Suprapubic skin (tissue), 4 donors: ENCODE results near the gene ZFAND3. TPM values are rescaled to one million over a fixed set of nuclear protein-coding genes. Genes with fewer than 3 reads are reported as not detected.

Experiments
- DNase-seq, 2 donors: peaks; one replicate each; pipeline ENCODE4 v3.0.0-alpha.2; 2019; ENCODE audit warnings: low spot score in 2 of 2
- H3K27ac ChIP-seq: fragments of 200-600 bp; sonication (generic); one replicate; pipeline ENCODE4 v1.5.1; 2019
- H3K27me3 ChIP-seq: fragments of 200-600 bp; sonication (generic); one replicate; pipeline ENCODE4 v1.5.1; 2019
- H3K36me3 ChIP-seq: fragments of 200-600 bp; sonication (generic); one replicate; pipeline ENCODE4 v1.5.1; 2019
- H3K4me1 ChIP-seq: fragments of 200-600 bp; sonication (generic); one replicate; pipeline ENCODE4 v1.5.1; 2019
- H3K4me3 ChIP-seq: fragments of 200-600 bp; sonication (generic); one replicate; pipeline ENCODE4 v1.5.1; 2019; ENCODE audit warnings: mild to moderate bottlenecking
- H3K9me3 ChIP-seq: fragments of 200-600 bp; sonication (generic); one replicate; pipeline ENCODE4 v1.5.1; 2019
- EP300 ChIP-seq: sonication (generic); formaldehyde crosslinking; IDR thresholded peaks from one replicate; pipeline ENCODE4 v1.6.1; 2017; ENCODE audit warnings: antibody characterized with exemption
- POLR2A ChIP-seq, 2 donors: fragments of 450-650 bp; IDR thresholded peaks; one replicate each; pipeline ENCODE4 v1.6.1; 2017; ENCODE audit warnings: antibody characterized with exemption in 2 of 2, mild to moderate bottlenecking in 2 of 2, moderate library complexity in 2 of 2
- POLR2AphosphoS5 ChIP-seq, 3 donors: sonication (generic); formaldehyde crosslinking; IDR thresholded peaks; one replicate each; pipeline ENCODE4 v1.6.1; 2017; ENCODE audit warnings: antibody characterized with exemption in 3 of 3
- WGBS: methylation state at CpG from one replicate; pipeline ENCODE4 v1.1.5; 2018; 5-methylcytosine and 5-hydroxymethylcytosine counted together
- total RNA-seq, 4 donors: library from RNA; depleted of rRNA; stranded (reverse); fragments of >200 nt; gene quantifications; one replicate each; pipeline ENCODE4 v1.1.0, GENCODE V29; 2016
- TF ChIP-seq, protein P1 (sequence below), 2 donors: fragments of 200-600 bp in 1 of 2; fragments of 450-650 bp in 1 of 2; sonication (generic) in 1 of 2; IDR thresholded peaks; one replicate each; pipeline ENCODE4 v1.5.1; 2016 to 2019; ENCODE audit warnings: antibody characterized with exemption in 2 of 2, mild to moderate bottlenecking in 1 of 2, moderate library complexity in 1 of 2

The ZFAND3 gene
- total RNA-seq, 4 donors from 2014 or later = 31.1 to 41.0 (median 36.3) TPM

- WGBS = 81% methylated on average over 2 of the region's 2 CpGs
- DNase-seq = no peak
- TF ChIP-seq POLR2AphosphoS5 (IDR thresholded peaks at IDR 0.05) (no peak), POLR2A (IDR thresholded peaks at IDR 0.05) (no peak), EP300 (no peak)
- TF ChIP-seq, protein P1, sequence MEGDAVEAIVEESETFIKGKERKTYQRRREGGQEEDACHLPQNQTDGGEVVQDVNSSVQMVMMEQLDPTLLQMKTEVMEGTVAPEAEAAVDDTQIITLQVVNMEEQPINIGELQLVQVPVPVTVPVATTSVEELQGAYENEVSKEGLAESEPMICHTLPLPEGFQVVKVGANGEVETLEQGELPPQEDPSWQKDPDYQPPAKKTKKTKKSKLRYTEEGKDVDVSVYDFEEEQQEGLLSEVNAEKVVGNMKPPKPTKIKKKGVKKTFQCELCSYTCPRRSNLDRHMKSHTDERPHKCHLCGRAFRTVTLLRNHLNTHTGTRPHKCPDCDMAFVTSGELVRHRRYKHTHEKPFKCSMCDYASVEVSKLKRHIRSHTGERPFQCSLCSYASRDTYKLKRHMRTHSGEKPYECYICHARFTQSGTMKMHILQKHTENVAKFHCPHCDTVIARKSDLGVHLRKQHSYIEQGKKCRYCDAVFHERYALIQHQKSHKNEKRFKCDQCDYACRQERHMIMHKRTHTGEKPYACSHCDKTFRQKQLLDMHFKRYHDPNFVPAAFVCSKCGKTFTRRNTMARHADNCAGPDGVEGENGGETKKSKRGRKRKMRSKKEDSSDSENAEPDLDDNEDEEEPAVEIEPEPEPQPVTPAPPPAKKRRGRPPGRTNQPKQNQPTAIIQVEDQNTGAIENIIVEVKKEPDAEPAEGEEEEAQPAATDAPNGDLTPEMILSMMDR (IDR thresholded peaks at IDR 0.05) = no peak
- H3K27ac ChIP-seq = no peak overlapping the region
- peaks cover 5% of the 10 kb centered on the region for H3K4me1 ChIP-seq
- H3K27me3 ChIP-seq = no peaks in the 10 kb centered on the region
- H3K9me3 ChIP-seq = no peaks in the 10 kb centered on the region
- H3K4me3 ChIP-seq = no peak overlapping the region
- no peaks in the 10 kb centered on the region for H3K36me3 ChIP-seq
Observed at GRCh38 chr6:38027685-38028373, 208.3 kb downstream of the ZFAND3 start.

- no peak overlapping the region for H3K27ac ChIP-seq
- H3K27me3 ChIP-seq = no peaks in the 10 kb centered on the region
- no peak overlapping the region for H3K4me3 ChIP-seq
- no peak for TF ChIP-seq POLR2A (IDR thresholded peaks at IDR 0.05)
- TF ChIP-seq POLR2AphosphoS5 (IDR thresholded peaks at IDR 0.05) = no peak
- TF ChIP-seq, protein P1 (IDR thresholded peaks at IDR 0.05) = no peak
- no peak for TF ChIP-seq EP300
- peaks cover 5% of the 10 kb centered on the region for H3K4me1 ChIP-seq
- no peaks in the 10 kb centered on the region for H3K36me3 ChIP-seq
- no peaks in the 10 kb centered on the region for H3K9me3 ChIP-seq
- no peak for DNase-seq
Observed at GRCh38 chr6:38030380-38030779, 210.9 kb downstream of the ZFAND3 start.

DNA sequence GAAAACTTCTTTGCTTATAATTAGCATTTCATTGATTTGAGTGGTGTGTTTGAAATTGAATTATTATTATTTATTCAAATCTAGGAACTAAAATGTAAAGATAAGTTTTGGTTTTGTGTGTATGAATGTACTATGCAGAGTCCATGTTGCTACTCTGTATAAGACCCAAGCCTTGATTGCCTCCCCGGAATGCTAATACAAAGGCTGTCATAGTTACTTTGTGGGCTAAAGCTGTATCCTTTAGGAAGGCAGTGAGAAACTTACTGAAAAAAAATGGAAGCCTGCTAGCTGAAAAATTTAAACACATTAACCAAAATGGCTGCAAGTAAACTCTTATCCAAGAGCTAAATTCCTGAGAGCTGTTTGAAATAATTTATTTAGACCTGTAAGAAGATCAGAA lies 213.3 kb downstream of the ZFAND3 start:
- no peak for DNase-seq
- H3K4me1 ChIP-seq = peaks cover 2% of the 10 kb centered on the region
- 83% methylated on average over 1 of the region's 1 CpG for WGBS
- H3K9me3 ChIP-seq = no peaks in the 10 kb centered on the region
- TF ChIP-seq, protein P1 (IDR thresholded peaks at IDR 0.05) = no peak
- TF ChIP-seq POLR2A (IDR thresholded peaks at IDR 0.05) (no peak), POLR2AphosphoS5 (IDR thresholded peaks at IDR 0.05) (no peak), EP300 (no peak)
- H3K27ac ChIP-seq = no peak overlapping the region
- no peak overlapping the region for H3K4me3 ChIP-seq
- H3K36me3 ChIP-seq = no peaks in the 10 kb centered on the region
- no peaks in the 10 kb centered on the region for H3K27me3 ChIP-seq

- no peak for DNase-seq
- no peaks in the 10 kb centered on the region for H3K36me3 ChIP-seq
- H3K27me3 ChIP-seq = no peaks in the 10 kb centered on the region
- no peak overlapping the region for H3K27ac ChIP-seq
- no peaks in the 10 kb centered on the region for H3K9me3 ChIP-seq
- WGBS = 83% methylated on average over 1 of the region's 1 CpG
- no peak for TF ChIP-seq POLR2A (IDR thresholded peaks at IDR 0.05)
- no peak for TF ChIP-seq EP300
- no peak for TF ChIP-seq POLR2AphosphoS5 (IDR thresholded peaks at IDR 0.05)
- TF ChIP-seq, protein P1 (IDR thresholded peaks at IDR 0.05) = no peak
- H3K4me3 ChIP-seq = no peak overlapping the region
- H3K4me1 ChIP-seq = peaks cover 2% of the 10 kb centered on the region
Observed at GRCh38 chr6:38033442-38033982, 214.0 kb downstream of the ZFAND3 start.

DNA sequence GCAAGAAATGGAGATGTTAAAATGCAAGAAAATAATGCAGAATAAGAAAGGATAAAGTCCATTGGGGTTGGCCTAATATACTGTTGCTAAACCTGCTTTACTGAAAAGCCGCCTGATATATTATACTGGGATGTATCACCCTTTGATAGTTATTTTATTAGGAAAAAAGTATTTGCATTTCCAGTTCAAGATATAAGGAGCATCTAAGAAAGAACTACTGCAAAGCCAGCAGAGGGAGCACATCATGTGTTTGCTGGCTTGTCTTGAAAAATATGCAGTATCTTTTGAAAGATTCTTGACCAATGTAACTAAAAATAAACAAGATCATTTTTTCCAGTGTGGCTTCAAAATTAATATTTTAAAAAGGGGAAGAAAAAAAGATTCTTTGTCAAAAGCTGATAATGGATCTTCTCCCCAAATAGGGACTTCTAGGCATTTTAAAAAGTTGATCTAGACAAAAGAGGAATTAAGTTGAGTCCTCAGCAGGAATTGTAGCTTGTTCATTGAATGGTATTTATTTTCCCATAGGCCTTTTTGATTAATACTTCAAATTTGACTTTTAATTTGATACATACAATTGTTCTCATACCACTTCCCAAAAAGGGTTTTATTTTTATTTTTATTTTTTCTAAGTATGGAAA lies 214.9 kb downstream of the ZFAND3 start:
- Histone ChIP-seq H3K27me3 (no peaks in the 10 kb centered on the region), H3K27ac (no peak overlapping the region), H3K4me1 (peaks cover 2% of the 10 kb centered on the region), H3K36me3 (no peaks in the 10 kb centered on the region), H3K4me3 (no peak overlapping the region), H3K9me3 (no peaks in the 10 kb centered on the region)
- TF ChIP-seq, protein P1 (IDR thresholded peaks at IDR 0.05) = peak; percentile 6 to 25
- no peak for TF ChIP-seq POLR2A (IDR thresholded peaks at IDR 0.05)
- 76% methylated on average over 1 of the region's 1 CpG for WGBS
- DNase-seq = no peak
